NCI-H2196 treated with DMSO at 0.1 percent for 48 hours (cell line): ENCODE data around the gene MAJIN.

Experiments
- DNase-seq: peaks from one replicate; lab custom pipeline; 2025; ENCODE audit not compliant: unreplicated experiment; lab: John Stamatoyannopoulos, UW

The MAJIN gene

GRCh38 chr11:64933213-64933934 lies 38.5 kb downstream of the MAJIN start:
- no peak for DNase-seq

GRCh38 chr11:64932324-64932723 lies 39.6 kb downstream of the MAJIN start:
- DNase-seq, result no peak

DNA sequence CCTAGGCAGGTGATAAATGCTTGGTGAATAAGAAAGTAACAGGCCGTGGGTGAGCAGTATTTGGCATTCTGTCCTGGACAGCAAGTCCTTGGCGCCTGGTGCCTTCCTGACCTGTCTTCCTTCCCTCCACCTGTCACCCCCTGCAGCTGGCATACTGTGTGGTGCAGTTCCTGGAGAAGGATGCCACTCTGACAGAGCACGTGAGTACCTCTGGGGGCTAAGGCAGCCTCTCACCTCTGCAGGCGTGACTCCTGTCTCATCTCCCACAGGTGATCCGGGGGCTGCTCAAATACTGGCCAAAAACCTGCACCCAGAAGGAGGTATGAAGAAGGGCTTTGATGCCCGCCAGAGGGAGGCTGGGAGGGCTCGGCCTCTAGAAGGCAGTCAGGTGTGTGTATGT lies 40.6 kb downstream of the MAJIN start:
- DNase-seq, result no peak

- DNase-seq, result no peak
Measured at GRCh38 chr11:64930340-64930739, 41.6 kb downstream of the MAJIN start.

DNA sequence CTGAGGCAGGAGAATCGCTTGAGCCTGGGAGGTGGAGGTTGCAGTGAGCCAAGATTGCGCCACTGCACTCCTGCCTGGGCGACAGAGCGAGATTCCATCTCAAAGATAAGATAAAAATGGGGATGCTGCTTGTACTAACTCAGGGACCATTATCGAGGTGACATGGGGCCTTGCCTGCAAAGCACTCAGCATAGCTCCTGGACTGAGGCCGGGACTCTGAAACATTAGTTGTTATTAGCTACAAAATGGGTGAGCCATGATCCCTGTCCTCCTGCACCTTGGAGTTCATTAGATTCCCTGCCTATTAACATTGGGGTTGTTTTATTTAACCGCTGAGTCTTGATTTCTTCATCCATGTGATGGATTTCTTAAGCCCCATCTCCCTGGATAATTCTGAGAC lies 42.3 kb downstream of the MAJIN start:
- no peak for DNase-seq

DNA sequence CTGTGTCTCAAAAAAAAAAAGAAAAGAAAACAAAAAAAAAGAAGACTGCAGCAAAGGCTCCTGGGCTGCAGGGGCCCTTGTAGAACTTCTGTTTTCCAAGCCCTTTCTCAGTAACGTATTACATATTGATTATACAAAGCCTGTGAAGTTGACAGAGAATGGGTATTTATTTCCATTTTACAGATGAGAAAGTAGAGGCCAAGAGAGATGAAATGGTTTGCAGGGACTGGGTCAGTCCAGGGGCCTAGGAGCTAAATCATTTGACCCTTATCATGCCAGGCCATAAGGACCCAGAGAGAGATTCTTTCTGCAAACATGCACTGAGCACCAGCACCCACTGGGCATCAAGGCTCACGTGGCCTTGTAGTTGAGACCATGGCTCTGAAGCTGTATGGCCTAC lies 43.0 kb downstream of the MAJIN start:
- no peak for DNase-seq

DNA sequence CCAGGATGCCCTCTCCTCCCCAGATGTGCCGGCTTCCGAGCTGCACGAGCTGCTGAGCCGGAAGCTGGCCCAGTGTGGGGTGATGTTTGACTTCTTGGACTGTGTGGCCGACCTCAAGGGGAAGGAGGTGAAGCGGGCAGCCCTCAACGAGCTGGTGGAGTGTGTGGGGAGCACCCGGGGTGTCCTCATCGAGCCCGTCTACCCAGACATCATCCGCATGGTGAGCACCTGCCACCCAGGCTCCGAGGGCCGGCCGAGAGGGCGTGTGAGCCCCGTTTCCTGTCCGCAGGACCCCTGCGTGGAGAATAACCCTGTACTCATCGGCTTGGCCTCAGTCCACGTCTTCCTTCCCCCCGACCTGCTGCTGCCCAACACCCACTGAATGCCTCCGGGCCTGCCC lies 45.2 kb downstream of the MAJIN start:
- no peak for DNase-seq

DNA sequence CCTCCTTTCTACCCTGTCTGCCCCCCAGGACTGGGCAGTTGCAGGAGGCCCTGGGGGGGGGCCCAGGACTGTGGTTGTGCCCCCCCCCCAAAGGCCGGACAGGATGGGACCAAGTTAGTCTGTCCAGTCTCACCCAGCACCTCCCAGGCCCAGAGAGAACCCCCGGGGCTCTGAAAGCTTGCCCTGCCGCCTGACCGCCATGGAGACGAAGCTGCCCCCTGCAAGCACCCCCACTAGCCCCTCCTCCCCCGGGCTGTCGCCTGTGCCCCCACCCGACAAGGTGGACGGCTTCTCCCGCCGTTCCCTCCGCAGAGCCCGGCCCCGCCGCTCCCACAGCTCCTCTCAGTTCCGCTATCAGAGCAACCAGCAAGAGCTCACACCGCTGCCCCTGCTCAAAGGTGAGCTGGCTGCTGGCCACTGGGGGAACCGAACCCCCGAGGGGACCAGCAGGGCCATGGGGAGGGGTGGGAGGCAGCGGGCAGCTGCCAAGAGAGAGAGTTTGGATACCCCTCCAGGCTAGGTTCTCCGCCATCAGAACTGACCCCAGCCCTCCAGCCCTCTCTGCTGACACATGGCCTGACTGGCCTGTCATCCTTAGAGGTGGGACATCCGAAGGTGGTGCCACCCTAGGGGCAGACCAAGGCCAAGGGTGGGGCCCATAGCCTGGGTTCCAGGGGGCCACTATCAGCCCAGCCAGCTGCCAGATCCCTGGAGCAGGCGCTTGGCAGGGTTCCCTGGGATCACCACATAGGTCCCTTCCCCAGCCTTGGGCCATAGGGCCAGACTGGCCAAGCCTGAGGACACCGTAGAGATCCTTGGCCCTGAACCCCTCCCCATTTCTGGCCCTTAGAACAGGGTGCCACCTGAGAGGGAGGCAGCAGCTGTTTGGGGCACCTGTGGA lies 46.1 kb downstream of the MAJIN start:
- no peak for DNase-seq

- DNase-seq, result no peak
Measured at GRCh38 chr11:64924910-64925284, 47.0 kb downstream of the MAJIN start.

DNA sequence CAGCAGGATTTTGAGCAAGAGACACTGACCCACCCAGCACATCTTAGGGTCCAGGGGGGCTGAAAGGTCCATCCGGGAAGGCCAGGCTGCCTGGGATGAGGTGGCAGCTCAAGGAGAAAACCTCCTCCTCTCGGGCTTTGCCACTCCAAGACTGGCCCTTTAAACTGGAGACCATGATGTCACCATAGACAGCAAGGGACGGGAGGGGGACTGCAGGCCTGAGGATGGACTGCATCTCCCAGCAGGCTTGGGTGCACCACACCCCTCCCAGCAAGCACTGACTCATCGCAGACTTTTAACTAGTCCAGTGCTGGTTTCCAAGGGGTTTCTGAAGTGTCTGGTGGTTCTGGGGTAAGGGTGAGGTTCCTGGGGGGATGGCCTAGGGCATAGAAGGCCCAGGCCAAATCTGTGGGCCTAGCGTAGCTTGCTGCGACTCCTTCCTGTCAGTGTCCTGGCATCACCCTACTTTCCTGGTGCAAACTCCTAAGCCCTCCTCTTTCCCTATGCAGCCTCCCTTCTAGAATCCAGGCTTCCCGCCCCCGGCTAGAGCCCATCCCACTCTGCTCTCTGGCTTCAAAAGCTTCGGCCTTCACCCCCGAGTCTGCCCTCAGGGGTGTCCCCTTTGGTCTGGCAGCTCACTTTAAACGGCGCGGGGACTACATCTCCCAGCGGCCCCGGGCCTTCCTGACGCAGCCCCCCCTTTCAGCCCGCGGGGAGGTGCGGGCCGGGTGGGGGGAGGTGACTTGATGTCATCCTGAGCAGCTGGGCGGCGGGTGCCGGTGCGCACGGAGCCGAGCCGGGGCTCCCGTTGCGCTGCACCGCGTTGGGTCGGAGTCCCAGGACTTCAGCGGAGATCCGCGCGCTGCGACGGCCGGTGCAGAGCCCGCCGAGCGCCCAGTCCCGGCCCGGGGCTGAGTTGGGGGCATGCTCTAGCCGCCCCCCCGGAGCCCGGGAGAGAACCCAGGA lies 47.7 kb downstream of the MAJIN start, which contains the start of gene PPP2R5B:
Gene PPP2R5B (plus strand): TSS at position 746 of the 966 bp plus-strand sequence. CDS start 1,046 bp downstream, outside the sequence.
- DNase-seq, result peak; percentile 93

GRCh38 chr11:64923151-64923661 lies 48.7 kb downstream of the MAJIN start:
- DNase-seq, result no peak

GRCh38 chr11:64921384-64921783 lies 50.5 kb downstream of the MAJIN start:
- no peak for DNase-seq

DNA sequence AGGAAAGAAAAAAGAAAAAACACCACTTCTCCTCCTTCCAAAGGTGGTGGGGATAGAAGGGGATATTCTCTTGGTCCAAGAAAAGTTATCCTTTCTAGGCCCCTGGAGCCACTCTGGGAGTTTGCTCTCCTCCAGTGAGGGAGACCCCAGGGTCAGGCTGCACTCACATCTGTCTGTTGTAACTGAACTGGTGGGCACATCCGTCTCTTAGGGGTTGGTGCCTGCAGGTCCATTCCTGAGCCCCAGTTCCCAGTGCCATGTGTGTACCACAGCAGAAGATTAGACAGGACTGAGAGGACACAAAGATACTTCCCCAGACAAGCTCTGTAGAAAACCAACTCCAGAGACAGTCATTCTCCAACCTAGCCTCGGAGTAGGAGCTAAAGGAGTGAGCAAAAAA lies 51.8 kb downstream of the MAJIN start:
- no peak for DNase-seq

- DNase-seq, result no peak
Measured at GRCh38 chr11:64919627-64920026, 52.3 kb downstream of the MAJIN start.

DNA sequence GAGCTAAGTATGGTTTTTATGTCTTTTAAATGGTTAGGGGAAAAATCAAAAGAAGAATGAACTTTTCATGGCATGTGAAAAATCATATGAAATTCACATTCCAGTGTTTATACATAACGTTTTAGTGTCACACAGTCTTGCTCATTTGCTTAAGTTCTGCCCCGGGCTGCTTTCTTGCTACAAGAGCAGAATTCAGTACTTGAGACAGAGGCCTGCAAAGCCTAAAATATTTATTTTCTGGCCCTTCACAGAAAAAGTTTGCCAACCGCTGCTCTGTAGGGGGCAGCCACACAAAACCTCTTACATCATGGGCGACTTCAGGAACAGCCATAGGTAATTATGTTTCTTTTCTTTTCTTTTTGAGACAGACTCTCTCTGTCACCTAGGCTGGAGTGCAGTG lies 53.9 kb downstream of the MAJIN start:
- DNase-seq, result no peak

DNA sequence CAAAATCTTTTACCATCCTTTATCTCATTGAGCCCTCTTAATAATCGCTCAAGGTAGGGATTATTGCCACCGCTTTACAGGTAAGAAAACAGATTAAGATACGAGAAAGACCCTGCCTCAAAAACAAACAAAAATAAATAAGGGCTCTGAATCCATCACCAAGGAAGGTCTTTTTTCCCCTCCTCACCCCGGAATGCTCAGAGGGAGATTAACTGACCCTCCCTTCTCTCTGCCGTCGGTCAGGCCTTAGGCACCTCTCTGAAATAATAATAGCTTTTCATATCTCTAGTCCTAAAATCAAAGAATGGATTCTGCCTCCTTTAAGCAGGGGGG lies 54.3 kb downstream of the MAJIN start:
- no peak for DNase-seq

- peak; percentile 98 for DNase-seq
Measured at GRCh38 chr11:64916775-64917662, 54.9 kb downstream of the MAJIN start, which contains the start of gene ATG2A. Gene ATG2A (minus strand): TSS chr11:64917209. CDS start chr11:64917135, 74 bp downstream.

GRCh38 chr11:64916040-64916774 lies 55.7 kb downstream of the MAJIN start:
- peak; percentile 15 for DNase-seq

- no peak for DNase-seq
Measured at GRCh38 chr11:64915376-64915887, 56.5 kb downstream of the MAJIN start.
